GM18526 (cell line): ENCODE data around the gene CHKA.

Source experiments
- POLR2A ChIP-seq: IDR thresholded peaks from 3 replicates; pipeline ENCODE4 v1.6.1; 2011; ENCODE audit not compliant: insufficient read length; ENCODE audit errors: extremely low read depth

The CHKA gene

GRCh38 chr11:68148071-68148805 lies 27.1 kb upstream of the CHKA start:
- no peak for TF ChIP-seq POLR2A

GRCh38 chr11:68146704-68147474 lies 25.7 kb upstream of the CHKA start:
- TF ChIP-seq POLR2A = no peak

GRCh38 chr11:68146010-68146540 lies 24.9 kb upstream of the CHKA start:
- no peak for TF ChIP-seq POLR2A

- TF ChIP-seq POLR2A = no peak
Observed at GRCh38 chr11:68145120-68145866, 24.1 kb upstream of the CHKA start.

- no peak for TF ChIP-seq POLR2A
Observed at GRCh38 chr11:68143310-68143689, 22.1 kb upstream of the CHKA start.

GRCh38 chr11:68142441-68143309 lies 21.5 kb upstream of the CHKA start:
- no peak for TF ChIP-seq POLR2A

- no peak for TF ChIP-seq POLR2A
Observed at GRCh38 chr11:68142028-68142412, 20.8 kb upstream of the CHKA start.

- TF ChIP-seq POLR2A = no peak
Observed at GRCh38 chr11:68141246-68142027, 20.2 kb upstream of the CHKA start.

GRCh38 chr11:68140496-68141245 lies 19.5 kb upstream of the CHKA start:
- TF ChIP-seq POLR2A = no peak

GRCh38 chr11:68138237-68138636 lies 17.0 kb upstream of the CHKA start:
- TF ChIP-seq POLR2A = no peak

- TF ChIP-seq POLR2A = no peak
Observed at GRCh38 chr11:68137833-68138232, 16.6 kb upstream of the CHKA start.

- TF ChIP-seq POLR2A = no peak
Observed at GRCh38 chr11:68136866-68137265, 15.7 kb upstream of the CHKA start.

- TF ChIP-seq POLR2A = no peak
Observed at GRCh38 chr11:68135161-68135560, 14.0 kb upstream of the CHKA start.

- TF ChIP-seq POLR2A = no peak
Observed at GRCh38 chr11:68133761-68134160, 12.6 kb upstream of the CHKA start.

GRCh38 chr11:68130121-68130520 lies 8.9 kb upstream of the CHKA start:
- no peak for TF ChIP-seq POLR2A
